ENCODE results near the gene HSPA8.

- peak; percentile 38 to 80 (median 63) for TF ChIP-seq CTCF (IDR thresholded peaks at IDR 0.05)
- TF ChIP-seq EP300 (IDR thresholded peaks at IDR 0.05), result no peak
- no peak for TF ChIP-seq POLR2A (IDR thresholded peaks at IDR 0.05)
These were observed 49.5 kb upstream of the HSPA8 start for GRCh38 chr11:123111465-123111864.

All from tibial nerve (tissue), 4 donors.